ENCODE results near the gene TPBGL. TPM values are rescaled to one million over a fixed set of nuclear protein-coding genes. Genes with fewer than 3 reads are reported as not detected.
A peak's percentile ranks its signal among the peaks of the same experiment; 100 is the strongest.

TPBGL gene
- polyA plus RNA-seq, 6 donors from 2014 or later, result not detected

GRCh38 chr11:75285776-75286360 lies 45.3 kb downstream of the TPBGL start:
- peaks cover 0 to 13% (median 0%) of the 10 kb centered on the region in 3 donors for H3K27me3 Mint-ChIP-seq
- H3K4me1 Mint-ChIP-seq, result no peaks in the 10 kb centered on the region
- no peak overlapping the region for H3K4me3 Mint-ChIP-seq
- H3K27ac Mint-ChIP-seq, result no peak overlapping the region
- ATAC-seq (ENCODE audit: low read depth in 2 of 2) (no peak), DNase-seq (no peak)
- no peaks in the 10 kb centered on the region for H3K9me3 Mint-ChIP-seq
- no peaks in the 10 kb centered on the region for H3K36me3 Mint-ChIP-seq

GRCh38 chr11:75286826-75287465 lies 46.4 kb downstream of the TPBGL start:
- no peak for DNase-seq
- Mint-ChIP-seq H3K4me1 (no peaks in the 10 kb centered on the region), H3K27ac (peak overlapping the region in 1 of 6 donors; percentile 88), H3K9me3 (no peaks in the 10 kb centered on the region), H3K27me3 (peaks cover 0 to 18% (median 0%) of the 10 kb centered on the region in 3 donors), H3K4me3 (no peak overlapping the region), H3K36me3 (no peaks in the 10 kb centered on the region)
- no peak for ATAC-seq (ENCODE audit: low read depth in 2 of 2)

- peaks cover 0 to 18% (median 0%) of the 10 kb centered on the region in 3 donors for H3K27me3 Mint-ChIP-seq
- H3K27ac Mint-ChIP-seq, result no peak overlapping the region
- no peaks in the 10 kb centered on the region for H3K36me3 Mint-ChIP-seq
- no peaks in the 10 kb centered on the region for H3K4me1 Mint-ChIP-seq
- ATAC-seq (ENCODE audit: low read depth in 2 of 2), result no peak
- H3K9me3 Mint-ChIP-seq, result no peaks in the 10 kb centered on the region
- DNase-seq, result no peak
- H3K4me3 Mint-ChIP-seq, result no peak overlapping the region
Measured at GRCh38 chr11:75287579-75287978, 47.0 kb downstream of the TPBGL start.

- ATAC-seq (ENCODE audit: low read depth in 2 of 2) (no peak), DNase-seq (no peak)
- Mint-ChIP-seq H3K4me1 (no peaks in the 10 kb centered on the region), H3K27me3 (peaks cover 0 to 26% (median 0%) of the 10 kb centered on the region in 3 donors), H3K9me3 (peaks cover 0 to 3% (median 0%) of the 10 kb centered on the region in 7 donors), H3K27ac (peak overlapping the region in 1 of 6 donors; percentile 65), H3K4me3 (no peak overlapping the region), H3K36me3 (no peaks in the 10 kb centered on the region)
Measured at GRCh38 chr11:75289511-75289760, 48.9 kb downstream of the TPBGL start.

- H3K27ac Mint-ChIP-seq, result no peak overlapping the region
- H3K4me1 Mint-ChIP-seq, result no peaks in the 10 kb centered on the region
- peaks cover 0 to 3% (median 0%) of the 10 kb centered on the region in 7 donors for H3K9me3 Mint-ChIP-seq
- ATAC-seq (ENCODE audit: low read depth in 2 of 2), result no peak
- no peaks in the 10 kb centered on the region for H3K36me3 Mint-ChIP-seq
- H3K27me3 Mint-ChIP-seq, result peaks cover 0 to 26% (median 0%) of the 10 kb centered on the region in 3 donors
- H3K4me3 Mint-ChIP-seq, result no peak overlapping the region
- DNase-seq, result no peak
Measured at GRCh38 chr11:75289919-75290318, 49.3 kb downstream of the TPBGL start.

- Mint-ChIP-seq H3K4me1 (no peaks in the 10 kb centered on the region), H3K36me3 (no peaks in the 10 kb centered on the region), H3K27me3 (peaks cover 0 to 26% (median 0%) of the 10 kb centered on the region in 3 donors), H3K27ac (no peak overlapping the region), H3K4me3 (no peak overlapping the region), H3K9me3 (peaks cover 0 to 3% (median 0%) of the 10 kb centered on the region in 7 donors)
- DNase-seq (no peak), ATAC-seq (ENCODE audit: low read depth in 2 of 2) (no peak)
Measured at GRCh38 chr11:75291741-75292140, 51.2 kb downstream of the TPBGL start.

GRCh38 chr11:75292943-75293342 lies 52.4 kb downstream of the TPBGL start:
- DNase-seq (no peak), ATAC-seq (ENCODE audit: low read depth in 2 of 2) (no peak)
- Mint-ChIP-seq H3K27ac (no peak overlapping the region), H3K4me1 (no peaks in the 10 kb centered on the region), H3K27me3 (peaks cover 0 to 26% (median 0%) of the 10 kb centered on the region in 3 donors), H3K4me3 (no peak overlapping the region), H3K9me3 (peaks cover 0 to 3% (median 0%) of the 10 kb centered on the region in 7 donors), H3K36me3 (no peaks in the 10 kb centered on the region)

Other genes with a start within 250 kb of the TPBGL start
- not detected for gene OR2AT4, start 143.9 kb upstream of the TPBGL start, polyA plus RNA-seq (ENCODE audit: low read depth in 6 of 6)
- not detected for gene SLCO2B1, start 89.7 kb upstream of the TPBGL start, polyA plus RNA-seq (ENCODE audit: low read depth in 6 of 6)
- 1 to 10 TPM in 1 of 6 donors, under 1 TPM in 4, not detected in 1; 0.42 to 1.2 (median 0.61) TPM for gene ARRB1, start 110.9 kb downstream of the TPBGL start, polyA plus RNA-seq (ENCODE audit: low read depth in 6 of 6)
- gene RPS3, start 158.7 kb downstream of the TPBGL start, polyA plus RNA-seq (ENCODE audit: low read depth in 6 of 6), result 1,000 to 10,000 TPM; 3,862 to 5,214 (median 4,183) TPM
- gene KLHL35, start 192.4 kb downstream of the TPBGL start, polyA plus RNA-seq (ENCODE audit: low read depth in 6 of 6), result under 1 TPM in 2 of 6 donors, not detected in 4; 0.48 to 0.74 TPM